T-cell (primary cell): ENCODE results near the gene SLC16A9. TPM values are rescaled to one million over a fixed set of nuclear protein-coding genes. Genes with fewer than 3 reads are reported as not detected.

Source experiments
- ATAC-seq, 4 experiments: fragments of 200-7000 bp in 3 of 4; fragments of 150-1000 bp in 1 of 4; cut with Tn5 transposase; replicated peaks in 1 of 4; 1 replicate in 3 of 4; 2 replicates in 1 of 4; pipeline ENCODE4 v1.10.0; 2021; ENCODE audit warnings: moderate library complexity in 3 of 4, mild to moderate bottlenecking in 2 of 4, moderate number of reproducible peaks in 1 of 4
- CTCF ChIA-PET, 2 donors: fragments of 300-600 bp; sonication (Branson Sonifier 250); formaldehyde crosslinking; loops; one replicate each; lab custom pipeline; 2022; ENCODE audit warnings: antibody characterized with exemption in 2 of 2; lab: Charles Lee
- POLR2A ChIA-PET, 2 donors: fragments of 300-600 bp; sonication (Branson Sonifier 250); formaldehyde crosslinking; loops; one replicate each; lab custom pipeline; 2022; ENCODE audit warnings: antibody characterized with exemption in 2 of 2; lab: Charles Lee
- DNase-seq, 35 experiments: peaks; one replicate each; pipeline versions ENCODE4 v3.0.0 to v3.0.0-alpha.2; 2013 to 2023
- H3K27ac ChIP-seq: one replicate; pipeline ENCODE4 v1.5.1; 2013; ENCODE audit warnings: low read length
- H3K27me3 ChIP-seq, 2 experiments: replicated peaks in 1 of 2; 1 replicate in 1 of 2; 2 replicates in 1 of 2; pipeline versions ENCODE4 v1.6.1 to v1.7.0; 2013; ENCODE audit warnings: low read length in 1 of 2, mixed read lengths in 1 of 2; ENCODE audit not compliant: control insufficient read depth in 2 of 2, insufficient read depth in 2 of 2; ENCODE audit errors: extremely low read depth in 1 of 2
- H3K36me3 ChIP-seq, 2 donors: 1 replicate in 1 of 2; 2 replicates in 1 of 2; pipeline versions ENCODE4 v1.6.1 to v1.7.0; 2013; ENCODE audit warnings: low read length in 1 of 2; ENCODE audit not compliant: control insufficient read depth in 2 of 2, insufficient read depth in 1 of 2; ENCODE audit errors: extremely low read depth in 1 of 2
- H3K4me1 ChIP-seq, 2 experiments: 1 replicate in 1 of 2; 2 replicates in 1 of 2; pipeline versions ENCODE4 v1.6.1 to v1.7.0; 2013; ENCODE audit warnings: low read length in 2 of 2, mixed read lengths in 1 of 2; ENCODE audit not compliant: insufficient read depth in 2 of 2, control insufficient read depth in 1 of 2; ENCODE audit errors: extremely low read depth in 1 of 2
- H3K4me3 ChIP-seq, 2 donors: 1 replicate in 1 of 2; 2 replicates in 1 of 2; pipeline versions ENCODE4 v1.5.1 to v1.7.0; 2013; ENCODE audit warnings: mild to moderate bottlenecking in 2 of 2, low read length in 1 of 2, moderate library complexity in 1 of 2; ENCODE audit not compliant: control insufficient read depth in 1 of 2; ENCODE audit errors: extremely low read depth in 1 of 2
- H3K9me3 ChIP-seq: 2 replicates; pipeline ENCODE4 v1.7.0; 2013
- H3K27ac Mint-ChIP-seq, 2 donors: one replicate each; pipeline ENCODE4 v1.8.0; 2020 to 2021; ENCODE audit warnings: mild to moderate bottlenecking in 2 of 2, mixed read lengths in 2 of 2
- H3K27me3 Mint-ChIP-seq, 2 donors: one replicate each; pipeline ENCODE4 v1.8.0; 2021 to 2022; ENCODE audit warnings: mixed read lengths in 2 of 2
- H3K36me3 Mint-ChIP-seq: one replicate; pipeline ENCODE4 v1.8.0; 2021; ENCODE audit warnings: mixed read lengths
- H3K4me1 Mint-ChIP-seq, 3 donors: one replicate each; pipeline ENCODE4 v1.8.0; 2020 to 2022; ENCODE audit warnings: mixed read lengths in 3 of 3, mild to moderate bottlenecking in 1 of 3
- H3K4me3 Mint-ChIP-seq, 3 donors: one replicate each; pipeline ENCODE4 v1.8.0; 2020 to 2022; ENCODE audit warnings: mild to moderate bottlenecking in 3 of 3, mixed read lengths in 3 of 3, moderate library complexity in 3 of 3
- H3K9me3 Mint-ChIP-seq, 3 donors: one replicate each; pipeline ENCODE4 v1.8.0; 2020 to 2022; ENCODE audit warnings: mixed read lengths in 3 of 3
- WGBS: methylation state at CpG from one replicate; pipeline ENCODE4 v1.1.5; 2013; ENCODE audit warnings: missing lambda C conversion rate; ENCODE audit not compliant: insufficient coverage; 5-methylcytosine and 5-hydroxymethylcytosine counted together
- total RNA-seq, 35 experiments: library from RNA in 6 of 35; stranded (reverse) in 6 of 35; fragments of 120-200 nt in 1 of 35; gene quantifications; one replicate each; pipeline versions ENCODE4 v1.2.1 to v1.2.4 and lab custom pipeline; 2013 to 2026

The SLC16A9 gene
- total RNA-seq, 5 donors from 2014 or later (not counting 1 experiment from before 2014, with no cell fraction given) = 0.20 to 0.44 (median 0.20) TPM; not detected in 2

GRCh38 chr10:59631882-59632807 is 77.5 kb downstream of the SLC16A9 start:
- no peak overlapping the region for H3K27ac Mint-ChIP-seq
- CTCF ChIA-PET = no interaction called here
- H3K4me3 Mint-ChIP-seq = no peak overlapping the region
- Histone ChIP-seq H3K27ac (no peak overlapping the region), H3K36me3 (no peaks in the 10 kb centered on the region), H3K4me3 (no peak overlapping the region), H3K27me3 (peaks cover 0 to 6% of the 10 kb centered on the region in 2 experiments), H3K9me3 (no peaks in the 10 kb centered on the region), H3K4me1 (no peaks in the 10 kb centered on the region)
- H3K27me3 Mint-ChIP-seq = peaks cover 5 to 12% of the 10 kb centered on the region in 2 donors
- DNase-seq = no peak
- no peaks in the 10 kb centered on the region for H3K4me1 Mint-ChIP-seq
- POLR2A ChIA-PET = no interaction called here
- H3K9me3 Mint-ChIP-seq = no peaks in the 10 kb centered on the region
- H3K36me3 Mint-ChIP-seq = no peaks in the 10 kb centered on the region
- no peak for ATAC-seq
- WGBS = 60% methylated on average over 1 of the region's 4 CpGs

- H3K4me3 ChIP-seq = no peak overlapping the region
- H3K4me3 Mint-ChIP-seq = no peak overlapping the region
- POLR2A ChIA-PET = no interaction called here
Observed at GRCh38 chr10:59631237-59631636, 78.4 kb downstream of the SLC16A9 start.

GRCh38 chr10:59628965-59629364 is 80.7 kb downstream of the SLC16A9 start:
- ChIA-PET POLR2A (no interaction called here), CTCF (interaction anchor here (0.5 to 1.0 kb wide), 3 partner anchors 183 to 1019 kb away, joined by 4 read pairs; no protein-coding TSS in a partner anchor)
- Mint-ChIP-seq H3K36me3 (no peaks in the 10 kb centered on the region), H3K27ac (no peak overlapping the region), H3K4me1 (peaks cover 2 to 5% (median 3%) of the 10 kb centered on the region in 3 donors), H3K4me3 (no peak overlapping the region), H3K27me3 (peaks cover 2 to 3% of the 10 kb centered on the region in 2 donors), H3K9me3 (no peaks in the 10 kb centered on the region)
- H3K4me1 ChIP-seq = peaks cover 0 to 2% of the 10 kb centered on the region in 2 experiments
- no peaks in the 10 kb centered on the region for H3K36me3 ChIP-seq
- H3K9me3 ChIP-seq = no peaks in the 10 kb centered on the region
- H3K27me3 ChIP-seq = peaks cover 0 to 6% of the 10 kb centered on the region in 2 experiments
- DNase-seq (no peak), ATAC-seq (no peak)
- H3K27ac ChIP-seq = no peak overlapping the region
- H3K4me3 ChIP-seq = no peak overlapping the region
- WGBS = 60% methylated on average over 1 of the region's 4 CpGs

More at GRCh38 chr10:59631237-59631636, 78.4 kb downstream of the SLC16A9 start:
- DNase-seq (no peak), ATAC-seq (no peak)
- Mint-ChIP-seq H3K9me3 (no peaks in the 10 kb centered on the region), H3K36me3 (no peaks in the 10 kb centered on the region), H3K27me3 (peaks cover 2 to 5% of the 10 kb centered on the region in 2 donors), H3K27ac (no peak overlapping the region), H3K4me1 (peaks cover 0 to under 1% (median 0%) of the 10 kb centered on the region in 3 donors)
- CTCF ChIA-PET = no interaction called here
- no peaks in the 10 kb centered on the region for H3K9me3 ChIP-seq
- no peaks in the 10 kb centered on the region for H3K4me1 ChIP-seq
- H3K27ac ChIP-seq = no peak overlapping the region
- H3K27me3 ChIP-seq = peaks cover 0 to 6% of the 10 kb centered on the region in 2 experiments
- H3K36me3 ChIP-seq = no peaks in the 10 kb centered on the region

- no peaks in the 10 kb centered on the region for H3K9me3 ChIP-seq
- ChIA-PET POLR2A (no interaction called here), CTCF (interaction anchor here (0.5 to 1.0 kb wide), 3 partner anchors 184 to 1019 kb away, joined by 4 read pairs; no protein-coding TSS in a partner anchor)
- no peaks in the 10 kb centered on the region for H3K36me3 ChIP-seq
- ATAC-seq (no peak), DNase-seq (no peak)
- Mint-ChIP-seq H3K27me3 (peaks cover 2 to 3% of the 10 kb centered on the region in 2 donors), H3K4me3 (no peak overlapping the region), H3K36me3 (no peaks in the 10 kb centered on the region), H3K4me1 (peaks cover 2 to 5% (median 3%) of the 10 kb centered on the region in 3 donors), H3K27ac (no peak overlapping the region), H3K9me3 (no peaks in the 10 kb centered on the region)
- H3K27ac ChIP-seq = no peak overlapping the region
- 65% methylated on average over 4 of the region's 6 CpGs for WGBS
- peaks cover 0 to 3% of the 10 kb centered on the region in 2 experiments for H3K27me3 ChIP-seq
- H3K4me1 ChIP-seq = peaks cover 0 to 2% of the 10 kb centered on the region in 2 experiments
- no peak overlapping the region for H3K4me3 ChIP-seq
Observed at GRCh38 chr10:59628456-59628855, 81.2 kb downstream of the SLC16A9 start.

GRCh38 chr10:59627366-59628018 is 82.2 kb downstream of the SLC16A9 start:
- no peak overlapping the region for H3K4me3 Mint-ChIP-seq
- peaks cover 2 to 3% of the 10 kb centered on the region in 2 donors for H3K27me3 Mint-ChIP-seq
- DNase-seq (no peak), ATAC-seq (no peak)
- Histone ChIP-seq H3K36me3 (no peaks in the 10 kb centered on the region), H3K4me3 (no peak overlapping the region), H3K9me3 (no peaks in the 10 kb centered on the region), H3K4me1 (peaks cover 0 to 2% of the 10 kb centered on the region in 2 experiments), H3K27ac (no peak overlapping the region), H3K27me3 (peaks cover 0 to 3% of the 10 kb centered on the region in 2 experiments)
- ChIA-PET POLR2A (no interaction called here), CTCF (interaction anchor here (0.5 to 0.7 kb wide), 3 partner anchors 190 to 1021 kb away, joined by 3 to 5 read pairs (median 4); no protein-coding TSS in a partner anchor)
- H3K4me1 Mint-ChIP-seq = peaks cover 2 to 5% (median 3%) of the 10 kb centered on the region in 3 donors
- no peaks in the 10 kb centered on the region for H3K9me3 Mint-ChIP-seq
- H3K36me3 Mint-ChIP-seq = no peaks in the 10 kb centered on the region
- 71% methylated on average over 4 of the region's 4 CpGs for WGBS
- H3K27ac Mint-ChIP-seq = no peak overlapping the region

- DNase-seq = no peak
- H3K4me1 Mint-ChIP-seq = peaks cover 2 to 5% (median 3%) of the 10 kb centered on the region in 3 donors
- H3K27ac ChIP-seq = no peak overlapping the region
- peaks cover 0 to 3% of the 10 kb centered on the region in 2 donors for H3K27me3 Mint-ChIP-seq
- WGBS = no CpG with 5 or more reads among the region's 3 CpGs
- ATAC-seq = no peak
- peaks cover 0 to 3% of the 10 kb centered on the region in 2 experiments for H3K27me3 ChIP-seq
- no peak overlapping the region for H3K4me3 Mint-ChIP-seq
- H3K9me3 Mint-ChIP-seq = no peaks in the 10 kb centered on the region
- ChIA-PET POLR2A (no interaction called here), CTCF (interaction anchor here (0.5 to 2.5 kb wide), 14 partner anchors 9 to 1118 kb away, joined by 3 to 12 read pairs (median 4); partner anchors contain the start of gene CCDC6 (in 1 of the 2))
- no peaks in the 10 kb centered on the region for H3K9me3 ChIP-seq
- no peak overlapping the region for H3K27ac Mint-ChIP-seq
- H3K36me3 Mint-ChIP-seq = no peaks in the 10 kb centered on the region
- H3K4me1 ChIP-seq = peaks cover 0 to 2% of the 10 kb centered on the region in 2 experiments
- no peaks in the 10 kb centered on the region for H3K36me3 ChIP-seq
- no peak overlapping the region for H3K4me3 ChIP-seq
Observed at GRCh38 chr10:59626523-59626869, 83.2 kb downstream of the SLC16A9 start.
